Esophagus muscularis mucosa (tissue), 4 donors: Measurements from ENCODE around the gene KAT2B. TPM values are rescaled to one million over a fixed set of nuclear protein-coding genes. Genes with fewer than 3 reads are reported as not detected.
"Not testable (repeated sequence)": the region's sequence is repeated elsewhere in the genome, so short reads cannot be mapped to it uniquely, and the experiment has no call there.

Source experiments
- DNase-seq: peaks from one replicate; pipeline ENCODE4 v3.0.0-alpha.2; 2017; ENCODE audit errors: extremely low spot score
- H3K27ac ChIP-seq, 4 donors: fragments of 200-600 bp; sonication (generic); replicated peaks in 1 of 4; 1 replicate in 3 of 4; 2 replicates in 1 of 4; pipeline ENCODE4 v1.5.1; 2016 to 2019; ENCODE audit warnings: mild to moderate bottlenecking in 1 of 4
- H3K27me3 ChIP-seq, 4 donors: fragments of 200-600 bp; sonication (generic); one replicate each; pipeline versions ENCODE4 v1.5.1 to v1.6.0; 2016 to 2019
- H3K36me3 ChIP-seq, 4 donors: fragments of 200-600 bp; sonication (generic); one replicate each; pipeline ENCODE4 v1.5.1; 2016 to 2019
- H3K4me1 ChIP-seq, 4 donors: fragments of 200-600 bp; sonication (generic); one replicate each; pipeline ENCODE4 v1.5.1; 2016 to 2019
- H3K4me3 ChIP-seq, 4 donors: fragments of 200-600 bp; sonication (generic); 1 replicate in 2 of 4; 2 replicates in 2 of 4; pipeline ENCODE4 v1.5.1; 2016 to 2019; ENCODE audit warnings: mild to moderate bottlenecking in 4 of 4, moderate library complexity in 1 of 4
- H3K9me3 ChIP-seq, 4 donors: fragments of 200-600 bp; sonication (generic); 1 replicate in 3 of 4; 2 replicates in 1 of 4; pipeline ENCODE4 v1.5.1; 2016 to 2019
- CTCF ChIP-seq, 3 experiments: fragments of 200-600 bp in 2 of 3; fragments of 450-650 bp in 1 of 3; sonication (generic) in 2 of 3; IDR thresholded peaks; one replicate each; pipeline ENCODE4 v1.5.1; 2017 to 2019; ENCODE audit warnings: antibody characterized with exemption in 3 of 3, mild to moderate bottlenecking in 2 of 3, moderate library complexity in 1 of 3
- EP300 ChIP-seq: sonication (generic); formaldehyde crosslinking; IDR thresholded peaks from one replicate; pipeline ENCODE4 v1.6.1; 2017; ENCODE audit warnings: antibody characterized with exemption
- POLR2A ChIP-seq: fragments of 450-650 bp; IDR thresholded peaks from one replicate; pipeline ENCODE4 v1.6.1; 2017; ENCODE audit warnings: antibody characterized with exemption, moderate library complexity, mild to moderate bottlenecking, low read depth
- POLR2AphosphoS5 ChIP-seq, 2 donors: sonication (generic); formaldehyde crosslinking; IDR thresholded peaks; one replicate each; pipeline ENCODE4 v1.6.1; 2017; ENCODE audit warnings: antibody characterized with exemption in 2 of 2
- WGBS: methylation state at CpG from one replicate; pipeline ENCODE4 v1.1.5; 2018; 5-methylcytosine and 5-hydroxymethylcytosine counted together
- intact Hi-C: fragments of 100-400 bp; cut with DNase I; formaldehyde crosslinking; loops from one replicate; pipeline ENCODE4 v1.15.1; 2023
- total RNA-seq, 4 donors: library from RNA; depleted of rRNA; stranded (reverse); fragments of >200 nt; gene quantifications; one replicate each; pipeline versions ENCODE4 v1.1.0 to v1.2.1, GENCODE V29; 2016

Gene KAT2B
- total RNA-seq, 4 donors from 2014 or later = 37.8 to 58.5 (median 49.5) TPM

GRCh38 chr3:20041197-20041780 is 1.0 kb downstream of the KAT2B start:
- Histone ChIP-seq H3K36me3 (no peaks in the 10 kb centered on the region), H3K4me3 (peak overlapping the region; percentile 58 to 94 (median 80)), H3K27me3 (no peaks in the 10 kb centered on the region), H3K4me1 (peaks cover 51 to 61% (median 59%) of the 10 kb centered on the region in 4 donors), H3K9me3 (no peaks in the 10 kb centered on the region), H3K27ac (peak overlapping the region; percentile 85 to 99 (median 97))
- 4% methylated on average over 19 of the region's 28 CpGs for WGBS
- intact Hi-C loops = loop anchor here (2.0 to 5.0 kb wide), 3 partner anchors 56 to 146 kb away; partner anchors contain the start of genes RAB5A and SGO1
- no peak for DNase-seq
- TF ChIP-seq EP300 = no peak
- TF ChIP-seq POLR2AphosphoS5 (IDR thresholded peaks at IDR 0.05) = peak; percentile 66 to 71

- Histone ChIP-seq H3K27ac (peak overlapping the region; percentile 85 to 99 (median 97)), H3K36me3 (no peaks in the 10 kb centered on the region), H3K4me3 (peak overlapping the region in 2 of 4 donors; percentile 84 to 94), H3K27me3 (no peaks in the 10 kb centered on the region), H3K9me3 (no peaks in the 10 kb centered on the region), H3K4me1 (peaks cover 55 to 72% (median 69%) of the 10 kb centered on the region in 4 donors)
- WGBS = 79% methylated on average over 5 of the region's 5 CpGs
- TF ChIP-seq EP300 (no peak), POLR2AphosphoS5 (IDR thresholded peaks at IDR 0.05) (no peak), POLR2A (no peak)
- intact Hi-C loops = loop anchor here (5.0 kb wide), 2 partner anchors 55 to 145 kb away; partner anchors contain the start of gene SGO1
- DNase-seq = no peak
Measured at GRCh38 chr3:20042331-20042730, 2.1 kb downstream of the KAT2B start.

GRCh38 chr3:20043396-20043795 is 3.1 kb downstream of the KAT2B start:
- Histone ChIP-seq H3K27me3 (no peaks in the 10 kb centered on the region), H3K36me3 (no peaks in the 10 kb centered on the region), H3K27ac (peak overlapping the region; percentile 85 to 99 (median 97)), H3K4me3 (peak overlapping the region; percentile 26 to 34 (median 32)), H3K9me3 (no peaks in the 10 kb centered on the region), H3K4me1 (peaks cover 58 to 76% (median 73%) of the 10 kb centered on the region in 4 donors)
- no peak for TF ChIP-seq EP300
- peak in 1 of 2 donors; percentile 46 for TF ChIP-seq POLR2AphosphoS5 (IDR thresholded peaks at IDR 0.05)
- TF ChIP-seq CTCF (IDR thresholded peaks at IDR 0.05) = no peak
- TF ChIP-seq POLR2A = no peak
- peak; percentile 96 for DNase-seq
- intact Hi-C loops = loop anchor here (5.0 kb wide), 2 partner anchors 54 to 144 kb away; partner anchors contain the start of gene SGO1
- 24% methylated on average over 4 of the region's 4 CpGs for WGBS

GRCh38 chr3:20043825-20044224 is 3.6 kb downstream of the KAT2B start:
- intact Hi-C loops = loop anchor here (5.0 kb wide), 2 partner anchors 53 to 143 kb away; partner anchors contain the start of gene SGO1
- no peak for DNase-seq
- TF ChIP-seq CTCF (IDR thresholded peaks at IDR 0.05) = no peak
- TF ChIP-seq POLR2AphosphoS5 (IDR thresholded peaks at IDR 0.05) = no peak
- no peak for TF ChIP-seq POLR2A
- no peak for TF ChIP-seq EP300
- 63% methylated on average over 4 of the region's 4 CpGs for WGBS
- peaks cover 56 to 76% (median 73%) of the 10 kb centered on the region in 4 donors for H3K4me1 ChIP-seq
- H3K27ac ChIP-seq = peak overlapping the region; percentile 85 to 99 (median 97)
- no peaks in the 10 kb centered on the region for H3K27me3 ChIP-seq
- no peaks in the 10 kb centered on the region for H3K9me3 ChIP-seq
- H3K4me3 ChIP-seq = peak overlapping the region; percentile 26 to 34 (median 32)
- H3K36me3 ChIP-seq = no peaks in the 10 kb centered on the region

GRCh38 chr3:20045141-20045540 is 4.9 kb downstream of the KAT2B start:
- intact Hi-C loops, H3K4me3 ChIP-seq, H3K9me3 ChIP-seq, H3K27ac ChIP-seq, DNase-seq, H3K36me3 ChIP-seq, H3K27me3 ChIP-seq: not testable (repeated sequence)
- H3K4me1 ChIP-seq = peaks cover 53 to 76% (median 75%) of the 10 kb centered on the region in 4 donors
- 95% methylated on average over 3 of the region's 3 CpGs for WGBS

- Histone ChIP-seq H3K4me3 (no peak overlapping the region), H3K9me3 (no peaks in the 10 kb centered on the region), H3K27ac (no peak overlapping the region), H3K4me1 (peaks cover 53 to 80% (median 78%) of the 10 kb centered on the region in 4 donors), H3K36me3 (no peaks in the 10 kb centered on the region), H3K27me3 (no peaks in the 10 kb centered on the region)
- WGBS = 100% methylated on average over 1 of the region's 1 CpG
- intact Hi-C loops = no loop called here
- TF ChIP-seq POLR2A = no peak
- TF ChIP-seq CTCF (IDR thresholded peaks at IDR 0.05) = no peak
- no peak for TF ChIP-seq POLR2AphosphoS5 (IDR thresholded peaks at IDR 0.05)
- no peak for TF ChIP-seq EP300
- no peak for DNase-seq
Measured at GRCh38 chr3:20046556-20046955, 6.3 kb downstream of the KAT2B start.
